RPMI8226 (cell line): ENCODE measurements around the gene TTLL12.

Experiments used
- DNase-seq: peaks from one replicate; pipeline ENCODE4 v3.0.0-alpha.2; 2015

Gene TTLL12

GRCh38 chr22:43118953-43119458, 67.9 kb downstream of the TTLL12 start:
- DNase-seq: no peak

- no peak for DNase-seq
Observed at GRCh38 chr22:43118024-43118849, 68.7 kb downstream of the TTLL12 start.

- no peak for DNase-seq
Observed at GRCh38 chr22:43116932-43117331, 70.0 kb downstream of the TTLL12 start.
